Gastroesophageal sphincter (tissue), 3 donors: ENCODE measurements around the gene MAP3K4.

Source experiments
- CTCF ChIP-seq, 4 experiments: fragments of 200-600 bp in 2 of 4; fragments of 450-650 bp in 2 of 4; sonication (generic) in 1 of 4; IDR thresholded peaks; one replicate each; pipeline ENCODE4 v1.5.1; 2017 to 2019; ENCODE audit warnings: antibody characterized with exemption in 4 of 4, mild to moderate bottlenecking in 2 of 4, moderate library complexity in 2 of 4
- POLR2A ChIP-seq, 2 donors: fragments of 450-650 bp; IDR thresholded peaks; one replicate each; pipeline ENCODE4 v1.6.1; 2017; ENCODE audit warnings: antibody characterized with exemption in 2 of 2, mild to moderate bottlenecking in 2 of 2, moderate library complexity in 1 of 2

- TF ChIP-seq CTCF (IDR thresholded peaks at IDR 0.05) (no peak), POLR2A (IDR thresholded peaks at IDR 0.05) (no peak)
Observed at GRCh38 chr6:161163466-161164181, 172.1 kb downstream of the MAP3K4 start.
